Measurements from ENCODE around the gene ATG13. TPM values are rescaled to one million over a fixed set of nuclear protein-coding genes. Genes with fewer than 3 reads are reported as not detected.

The ATG13 gene
- total and polyA plus RNA-seq, 2 of the 4 experiments (the other 2 are of a cell fraction) = 43.0 to 49.7 TPM

- H2AK9ac ChIP-seq (replicated peaks; ENCODE audit: low read depth, low read length, poor library complexity) = no peak overlapping the region
- H3K14ac ChIP-seq (replicated peaks; ENCODE audit: low read depth, low read length) = no peak overlapping the region
- dilution Hi-C loops (cut with HindIII; ENCODE audit: low sequenced_read_pairs, unreplicated experiment) = no loop called here
- H3K9me3 ChIP-seq (ENCODE audit: control insufficient read depth, insufficient read depth, low read length) = no peaks in the 10 kb centered on the region
- peaks cover 68% of the 10 kb centered on the region for H3K36me3 ChIP-seq (ENCODE audit: control insufficient read depth, insufficient read depth, low read length)
- no TSS peak for BruUV-seq (replicated peaks)
- DNase-seq (no peak), ATAC-seq (ENCODE audit: low read depth) (no peak)
- H3K23ac ChIP-seq (ENCODE audit: low read depth, low read length) = no peak overlapping the region
- H3K27me3 ChIP-seq (ENCODE audit: control insufficient read depth, insufficient read depth, low read length) = no peaks in the 10 kb centered on the region
- H3K4me2 ChIP-seq (ENCODE audit: low read depth, low read length) = no peak overlapping the region
- intact Hi-C loops (cut with micrococcal nuclease) = no loop called here
- H2AFZ ChIP-seq (replicated peaks; ENCODE audit: low read length, poor library complexity) = no peak overlapping the region
- no peak overlapping the region for H4K8ac ChIP-seq (ENCODE audit: low read depth in 2 of 2, low read length in 2 of 2)
- TF ChIP-seq POLR2A (IDR thresholded peaks at IDR 0.05; ENCODE audit: low read depth, low read length) (no peak), CHD1 (IDR thresholded peaks at IDR 0.05; ENCODE audit: low read depth, low read length) (no peak), MAFK (IDR thresholded peaks at IDR 0.05; ENCODE audit: low read depth, low read length) (no peak), MXI1 (IDR thresholded peaks at IDR 0.05; ENCODE audit: borderline replicate concordance, low read depth, low read length) (no peak), SMC3 (IDR thresholded peaks at IDR 0.05; ENCODE audit: low read depth, low read length) (no peak), MAZ (IDR thresholded peaks at IDR 0.05; ENCODE audit: borderline replicate concordance, low read depth, low read length) (no peak), CEBPB (IDR thresholded peaks at IDR 0.05; ENCODE audit: low read depth, low read length) (no peak), RFX5 (IDR thresholded peaks at IDR 0.05; ENCODE audit: low read depth, low read length) (no peak), RCOR1 (IDR thresholded peaks at IDR 0.05; ENCODE audit: insufficient replicate concordance, low read length) (no peak), FOS (IDR thresholded peaks at IDR 0.05; ENCODE audit: low read depth, low read length) (no peak), NFE2L2 (IDR thresholded peaks at IDR 0.05; ENCODE audit: low read depth, low read length) (no peak), ELK1 (IDR thresholded peaks at IDR 0.05; ENCODE audit: borderline replicate concordance, low read depth, low read length) (no peak)
- TF ChIP-seq, protein P1, sequence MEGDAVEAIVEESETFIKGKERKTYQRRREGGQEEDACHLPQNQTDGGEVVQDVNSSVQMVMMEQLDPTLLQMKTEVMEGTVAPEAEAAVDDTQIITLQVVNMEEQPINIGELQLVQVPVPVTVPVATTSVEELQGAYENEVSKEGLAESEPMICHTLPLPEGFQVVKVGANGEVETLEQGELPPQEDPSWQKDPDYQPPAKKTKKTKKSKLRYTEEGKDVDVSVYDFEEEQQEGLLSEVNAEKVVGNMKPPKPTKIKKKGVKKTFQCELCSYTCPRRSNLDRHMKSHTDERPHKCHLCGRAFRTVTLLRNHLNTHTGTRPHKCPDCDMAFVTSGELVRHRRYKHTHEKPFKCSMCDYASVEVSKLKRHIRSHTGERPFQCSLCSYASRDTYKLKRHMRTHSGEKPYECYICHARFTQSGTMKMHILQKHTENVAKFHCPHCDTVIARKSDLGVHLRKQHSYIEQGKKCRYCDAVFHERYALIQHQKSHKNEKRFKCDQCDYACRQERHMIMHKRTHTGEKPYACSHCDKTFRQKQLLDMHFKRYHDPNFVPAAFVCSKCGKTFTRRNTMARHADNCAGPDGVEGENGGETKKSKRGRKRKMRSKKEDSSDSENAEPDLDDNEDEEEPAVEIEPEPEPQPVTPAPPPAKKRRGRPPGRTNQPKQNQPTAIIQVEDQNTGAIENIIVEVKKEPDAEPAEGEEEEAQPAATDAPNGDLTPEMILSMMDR (conservative IDR thresholded peaks at IDR 0.05; ENCODE audit: low read depth, low read length) = no peak
- TF ChIP-seq, protein P2, sequence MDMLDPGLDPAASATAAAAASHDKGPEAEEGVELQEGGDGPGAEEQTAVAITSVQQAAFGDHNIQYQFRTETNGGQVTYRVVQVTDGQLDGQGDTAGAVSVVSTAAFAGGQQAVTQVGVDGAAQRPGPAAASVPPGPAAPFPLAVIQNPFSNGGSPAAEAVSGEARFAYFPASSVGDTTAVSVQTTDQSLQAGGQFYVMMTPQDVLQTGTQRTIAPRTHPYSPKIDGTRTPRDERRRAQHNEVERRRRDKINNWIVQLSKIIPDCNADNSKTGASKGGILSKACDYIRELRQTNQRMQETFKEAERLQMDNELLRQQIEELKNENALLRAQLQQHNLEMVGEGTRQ (IDR thresholded peaks at IDR 0.05; ENCODE audit: low read depth, low read length) = no peak
- in situ Hi-C loops (cut with MboI; ENCODE audit: low sequenced_read_pairs) = no loop called here
- peaks cover 18% of the 10 kb centered on the region for H3K4me1 ChIP-seq (ENCODE audit: control insufficient read depth, insufficient read depth, low read length)
- no peak overlapping the region for H2BK20ac ChIP-seq (ENCODE audit: low read depth, low read length)
- no peak overlapping the region for H3K56ac ChIP-seq (ENCODE audit: extremely low read depth, insufficient read depth, low read length)
- H3K9me1 ChIP-seq (ENCODE audit: insufficient read depth, low read length) = peaks cover 18% of the 10 kb centered on the region; the same call in 1 of the 2 replicates
- no peak overlapping the region for H2BK15ac ChIP-seq (ENCODE audit: low read depth, low read length)
- no peak overlapping the region for H4K91ac ChIP-seq (ENCODE audit: insufficient read depth, low read depth, low read length)
- no peak overlapping the region for H2AK5ac ChIP-seq (ENCODE audit: low read depth, low read length)
- ChIA-PET CTCF (interaction anchor here (0.6 kb wide), 1 partner anchor 539 kb away, joined by 3 read pairs; no protein-coding TSS in a partner anchor), POLR2A (ENCODE audit: unreplicated experiment) (no interaction called here)
- no peak overlapping the region for H3K9ac ChIP-seq (ENCODE audit: low read depth, low read length)
- no CpG with 5 or more reads among the region's 1 CpG for WGBS, 2 experiments (ENCODE audit: extremely low coverage in 2 of 2, insufficient read length in 1 of 2)
- H3K18ac ChIP-seq (ENCODE audit: low read depth, low read length) = no peak overlapping the region
- H4K5ac ChIP-seq (ENCODE audit: low read depth, low read length) = no peak overlapping the region
- H3K27ac ChIP-seq (ENCODE audit: insufficient read depth, low read length) = no peak overlapping the region
- H3K79me1 ChIP-seq (ENCODE audit: low read depth in 1 of 2, low read length in 2 of 2) = peaks cover 29 to 53% of the 10 kb centered on the region in 2 experiments
- H3K4me3 ChIP-seq (ENCODE audit: insufficient read depth, low read depth, low read length) = no peak overlapping the region
- no peak overlapping the region for H3K4ac ChIP-seq (ENCODE audit: low read depth, low read length)
- no peak overlapping the region for H2BK5ac ChIP-seq (ENCODE audit: low read depth, low read length, poor library complexity, severe bottlenecking)
- 0 out of 2 replicates have a peak, but pooled peaks cover 5% of the 10 kb centered on the region for H4K20me1 ChIP-seq (ENCODE audit: insufficient read depth, low read length)
- H2BK120ac ChIP-seq (ENCODE audit: low read depth, low read length) = no peak overlapping the region
Observed at GRCh38 chr11:46690702-46691101, 73.3 kb downstream of the ATG13 start.

All from IMR-90 (cell line).